ENCODE data around the gene CDKAL1. TPM values are rescaled to one million over a fixed set of nuclear protein-coding genes. Genes with fewer than 3 reads are reported as not detected.

The CDKAL1 gene
- total and polyA plus RNA-seq, 9 of the 15 experiments (the other 6 are each of a cell fraction or from before 2014, with no cell fraction given): 11.2 to 36.3 (median 20.1) TPM

DNA sequence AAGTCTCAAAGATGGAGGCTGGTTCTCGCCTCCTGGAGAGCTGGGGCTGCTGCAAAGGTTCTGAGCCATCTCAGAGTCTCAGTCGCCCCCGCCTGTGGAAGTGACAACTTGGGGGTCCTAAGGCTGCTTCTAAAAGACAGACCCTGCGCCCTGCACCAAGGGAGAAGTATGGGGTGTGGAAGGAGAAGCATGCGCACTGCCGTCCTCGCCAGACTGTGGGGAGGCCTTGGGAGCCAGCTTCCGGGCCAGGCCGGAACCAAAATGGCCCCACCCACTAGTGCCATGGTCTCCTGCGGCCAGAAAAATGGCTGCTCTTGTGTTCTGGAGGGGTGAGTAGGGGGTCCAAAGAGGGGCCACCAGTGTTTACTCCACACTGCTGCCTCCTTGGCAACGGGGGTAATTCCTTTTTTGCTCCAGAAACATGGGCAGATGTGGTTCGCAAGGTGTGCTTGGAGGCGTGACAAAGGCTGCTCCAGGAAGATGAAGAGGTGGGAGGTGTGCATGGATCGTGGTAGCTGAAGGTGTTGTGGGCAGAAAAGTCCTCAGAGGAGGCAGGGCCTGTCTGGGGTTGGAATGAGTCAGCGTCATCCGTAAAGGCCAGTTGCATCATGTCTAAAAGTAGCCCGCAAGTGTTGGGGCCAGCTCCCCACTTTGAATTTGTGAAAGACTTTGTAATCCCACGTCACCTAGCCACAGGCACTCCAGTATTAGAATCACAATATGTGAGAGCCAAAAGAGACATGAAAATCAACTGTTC is 729.5 kb downstream of the CDKAL1 start (continued):
- TF ChIP-seq HNRNPUL1 (IDR thresholded peaks at IDR 0.05; ENCODE audit: low read length): no peak
- TF ChIP-seq, protein P1, sequence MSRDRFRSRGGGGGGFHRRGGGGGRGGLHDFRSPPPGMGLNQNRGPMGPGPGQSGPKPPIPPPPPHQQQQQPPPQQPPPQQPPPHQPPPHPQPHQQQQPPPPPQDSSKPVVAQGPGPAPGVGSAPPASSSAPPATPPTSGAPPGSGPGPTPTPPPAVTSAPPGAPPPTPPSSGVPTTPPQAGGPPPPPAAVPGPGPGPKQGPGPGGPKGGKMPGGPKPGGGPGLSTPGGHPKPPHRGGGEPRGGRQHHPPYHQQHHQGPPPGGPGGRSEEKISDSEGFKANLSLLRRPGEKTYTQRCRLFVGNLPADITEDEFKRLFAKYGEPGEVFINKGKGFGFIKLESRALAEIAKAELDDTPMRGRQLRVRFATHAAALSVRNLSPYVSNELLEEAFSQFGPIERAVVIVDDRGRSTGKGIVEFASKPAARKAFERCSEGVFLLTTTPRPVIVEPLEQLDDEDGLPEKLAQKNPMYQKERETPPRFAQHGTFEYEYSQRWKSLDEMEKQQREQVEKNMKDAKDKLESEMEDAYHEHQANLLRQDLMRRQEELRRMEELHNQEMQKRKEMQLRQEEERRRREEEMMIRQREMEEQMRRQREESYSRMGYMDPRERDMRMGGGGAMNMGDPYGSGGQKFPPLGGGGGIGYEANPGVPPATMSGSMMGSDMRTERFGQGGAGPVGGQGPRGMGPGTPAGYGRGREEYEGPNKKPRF (IDR thresholded peaks at IDR 0.05; ENCODE audit: low read depth, low read length): no peak
- no peak for TF ChIP-seq MBD2 (IDR thresholded peaks at IDR 0.05; ENCODE audit: borderline replicate concordance, low read depth)
- TF ChIP-seq NFXL1 (CRISPR knock-in tag; IDR thresholded peaks at IDR 0.05): peak; percentile 93; the same call in 1 of the 2 replicates
- 0 out of 2 replicates have a peak, but pooled peaks have one; percentile 63 for TF ChIP-seq POLR2H (tag; IDR thresholded peaks at IDR 0.05; ENCODE audit: low read depth)
- TF ChIP-seq, protein P2, sequence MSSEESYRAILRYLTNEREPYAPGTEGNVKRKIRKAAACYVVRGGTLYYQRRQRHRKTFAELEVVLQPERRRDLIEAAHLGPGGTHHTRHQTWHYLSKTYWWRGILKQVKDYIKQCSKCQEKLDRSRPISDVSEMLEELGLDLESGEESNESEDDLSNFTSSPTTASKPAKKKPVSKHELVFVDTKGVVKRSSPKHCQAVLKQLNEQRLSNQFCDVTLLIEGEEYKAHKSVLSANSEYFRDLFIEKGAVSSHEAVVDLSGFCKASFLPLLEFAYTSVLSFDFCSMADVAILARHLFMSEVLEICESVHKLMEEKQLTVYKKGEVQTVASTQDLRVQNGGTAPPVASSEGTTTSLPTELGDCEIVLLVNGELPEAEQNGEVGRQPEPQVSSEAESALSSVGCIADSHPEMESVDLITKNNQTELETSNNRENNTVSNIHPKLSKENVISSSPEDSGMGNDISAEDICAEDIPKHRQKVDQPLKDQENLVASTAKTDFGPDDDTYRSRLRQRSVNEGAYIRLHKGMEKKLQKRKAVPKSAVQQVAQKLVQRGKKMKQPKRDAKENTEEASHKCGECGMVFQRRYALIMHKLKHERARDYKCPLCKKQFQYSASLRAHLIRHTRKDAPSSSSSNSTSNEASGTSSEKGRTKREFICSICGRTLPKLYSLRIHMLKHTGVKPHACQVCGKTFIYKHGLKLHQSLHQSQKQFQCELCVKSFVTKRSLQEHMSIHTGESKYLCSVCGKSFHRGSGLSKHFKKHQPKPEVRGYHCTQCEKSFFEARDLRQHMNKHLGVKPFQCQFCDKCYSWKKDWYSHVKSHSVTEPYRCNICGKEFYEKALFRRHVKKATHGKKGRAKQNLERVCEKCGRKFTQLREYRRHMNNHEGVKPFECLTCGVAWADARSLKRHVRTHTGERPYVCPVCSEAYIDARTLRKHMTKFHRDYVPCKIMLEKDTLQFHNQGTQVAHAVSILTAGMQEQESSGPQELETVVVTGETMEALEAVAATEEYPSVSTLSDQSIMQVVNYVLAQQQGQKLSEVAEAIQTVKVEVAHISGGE (CRISPR knock-in tag; IDR thresholded peaks at IDR 0.05): no peak
- no peak for TF ChIP-seq ZNF224 (CRISPR knock-in tag; IDR thresholded peaks at IDR 0.05)
- TF ChIP-seq, protein P3, sequence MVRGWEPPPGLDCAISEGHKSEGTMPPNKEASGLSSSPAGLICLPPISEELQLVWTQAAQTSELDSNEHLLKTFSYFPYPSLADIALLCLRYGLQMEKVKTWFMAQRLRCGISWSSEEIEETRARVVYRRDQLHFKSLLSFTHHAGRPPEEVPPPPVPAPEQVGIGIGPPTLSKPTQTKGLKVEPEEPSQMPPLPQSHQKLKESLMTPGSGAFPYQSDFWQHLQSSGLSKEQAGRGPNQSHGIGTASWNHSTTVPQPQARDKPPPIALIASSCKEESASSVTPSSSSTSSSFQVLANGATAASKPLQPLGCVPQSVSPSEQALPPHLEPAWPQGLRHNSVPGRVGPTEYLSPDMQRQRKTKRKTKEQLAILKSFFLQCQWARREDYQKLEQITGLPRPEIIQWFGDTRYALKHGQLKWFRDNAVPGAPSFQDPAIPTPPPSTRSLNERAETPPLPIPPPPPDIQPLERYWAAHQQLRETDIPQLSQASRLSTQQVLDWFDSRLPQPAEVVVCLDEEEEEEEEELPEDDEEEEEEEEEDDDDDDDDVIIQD (CRISPR knock-in tag; IDR thresholded peaks at IDR 0.05): no peak
- no peak for TF ChIP-seq HNRNPK (IDR thresholded peaks at IDR 0.05; ENCODE audit: low read depth, low read length, poor library complexity, severe bottlenecking)
- TF ChIP-seq SMARCA4 (IDR thresholded peaks at IDR 0.05): peak; percentile 48; the same call in 1 of the 2 replicates
- TF ChIP-seq, protein P4, sequence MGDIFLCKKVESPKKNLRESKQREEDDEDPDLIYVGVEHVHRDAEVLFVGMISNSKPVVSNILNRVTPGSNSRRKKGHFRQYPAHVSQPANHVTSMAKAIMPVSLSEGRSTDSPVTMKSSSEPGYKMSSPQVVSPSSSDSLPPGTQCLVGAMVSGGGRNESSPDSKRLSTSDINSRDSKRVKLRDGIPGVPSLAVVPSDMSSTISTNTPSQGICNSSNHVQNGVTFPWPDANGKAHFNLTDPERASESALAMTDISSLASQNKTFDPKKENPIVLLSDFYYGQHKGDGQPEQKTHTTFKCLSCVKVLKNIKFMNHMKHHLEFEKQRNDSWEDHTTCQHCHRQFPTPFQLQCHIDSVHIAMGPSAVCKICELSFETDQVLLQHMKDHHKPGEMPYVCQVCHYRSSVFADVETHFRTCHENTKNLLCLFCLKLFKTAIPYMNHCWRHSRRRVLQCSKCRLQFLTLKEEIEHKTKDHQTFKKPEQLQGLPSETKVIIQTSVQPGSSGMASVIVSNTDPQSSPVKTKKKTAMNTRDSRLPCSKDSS (IDR thresholded peaks at IDR 0.05; ENCODE audit: low read depth, partially characterized antibody): no peak
- TF ChIP-seq, protein P5, sequence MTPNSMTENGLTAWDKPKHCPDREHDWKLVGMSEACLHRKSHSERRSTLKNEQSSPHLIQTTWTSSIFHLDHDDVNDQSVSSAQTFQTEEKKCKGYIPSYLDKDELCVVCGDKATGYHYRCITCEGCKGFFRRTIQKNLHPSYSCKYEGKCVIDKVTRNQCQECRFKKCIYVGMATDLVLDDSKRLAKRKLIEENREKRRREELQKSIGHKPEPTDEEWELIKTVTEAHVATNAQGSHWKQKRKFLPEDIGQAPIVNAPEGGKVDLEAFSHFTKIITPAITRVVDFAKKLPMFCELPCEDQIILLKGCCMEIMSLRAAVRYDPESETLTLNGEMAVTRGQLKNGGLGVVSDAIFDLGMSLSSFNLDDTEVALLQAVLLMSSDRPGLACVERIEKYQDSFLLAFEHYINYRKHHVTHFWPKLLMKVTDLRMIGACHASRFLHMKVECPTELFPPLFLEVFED (CRISPR knock-in tag; conservative IDR thresholded peaks at IDR 0.05): no peak; the same call in 1 of the 2 replicates
- TF ChIP-seq, protein P6, sequence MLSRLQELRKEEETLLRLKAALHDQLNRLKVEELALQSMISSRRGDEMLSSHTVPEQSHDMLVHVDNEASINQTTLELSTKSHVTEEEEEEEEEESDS (CRISPR knock-in tag; IDR thresholded peaks at IDR 0.05): no peak
- TF ChIP-seq ZNF586 (CRISPR knock-in tag; conservative IDR thresholded peaks at IDR 0.05): no peak
- TF ChIP-seq ZKSCAN8 (CRISPR knock-in tag; IDR thresholded peaks at IDR 0.05): no peak
- peak; percentile 89 for TF ChIP-seq ATF7 (IDR thresholded peaks at IDR 0.05)

Data from K562 (cell line).